OCI-LY1 (cell line): ENCODE results near the gene STYK1.

Experiments
- H2AFZ ChIP-seq: fragments of 200-600 bp; sonication (generic), shearing (Covaris generic); 2 replicates; pipeline ENCODE4 v1.6.0; 2014; ENCODE audit warnings: antibody characterized with exemption, mild to moderate bottlenecking, low read length
- H3F3A ChIP-seq: fragments of 200-600 bp; sonication (generic), shearing (Covaris generic); 2 replicates; pipeline ENCODE4 v1.6.0; 2014; ENCODE audit warnings: mild to moderate bottlenecking, antibody characterized with exemption, low read length, moderate library complexity; ENCODE audit not compliant: insufficient read depth
- H3K27ac ChIP-seq: fragments of 200-600 bp; sonication (generic); 2 replicates; pipeline ENCODE4 v1.5.1; 2014; ENCODE audit warnings: low read length, mixed run types, mild to moderate bottlenecking, low read depth; ENCODE audit not compliant: poor library complexity, severe bottlenecking
- H3K27me3 ChIP-seq: fragments of 200-600 bp; sonication (generic); 2 replicates; pipeline ENCODE4 v1.6.0; 2014; ENCODE audit warnings: antibody characterized with exemption, mild to moderate bottlenecking, low read length, moderate library complexity; ENCODE audit not compliant: insufficient read depth
- H3K36me3 ChIP-seq: fragments of 200-600 bp; sonication (generic); 2 replicates; pipeline ENCODE4 v1.6.1; 2014; ENCODE audit warnings: mild to moderate bottlenecking, antibody characterized with exemption, low read length, moderate library complexity, mixed read lengths; ENCODE audit not compliant: insufficient read depth
- H3K4me1 ChIP-seq: fragments of 200-600 bp; sonication (generic); 2 replicates; pipeline ENCODE4 v1.5.1; 2014; ENCODE audit warnings: mild to moderate bottlenecking, low read length, moderate library complexity; ENCODE audit not compliant: insufficient read depth, severe bottlenecking
- H3K4me2 ChIP-seq: fragments of 200-600 bp; sonication (generic), shearing (Covaris generic); 2 replicates; pipeline ENCODE4 v1.6.1; 2014; ENCODE audit warnings: low read length
- H3K4me3 ChIP-seq: fragments of 200-600 bp; sonication (generic); 2 replicates; pipeline ENCODE4 v1.5.1; 2014; ENCODE audit warnings: low read length, low read depth, mild to moderate bottlenecking, mixed read lengths; ENCODE audit not compliant: poor library complexity, severe bottlenecking
- H3K79me2 ChIP-seq: fragments of 200-600 bp; shearing (Covaris generic); 2 replicates; pipeline ENCODE4 v1.6.1; 2016; ENCODE audit warnings: mixed run types, low read length, mixed read lengths; ENCODE audit not compliant: insufficient read depth
- H3K9ac ChIP-seq: fragments of 200-600 bp; sonication (generic), shearing (Covaris generic); 2 replicates; pipeline ENCODE4 v1.6.1; 2014; ENCODE audit warnings: mild to moderate bottlenecking, low read length, mixed read lengths
- H3K9me2 ChIP-seq: fragments of 200-600 bp; sonication (generic), shearing (Covaris generic); 2 replicates; pipeline ENCODE4 v1.6.1; 2014; ENCODE audit warnings: low read depth, mild to moderate bottlenecking, low read length, mixed read lengths
- H3K9me3 ChIP-seq: fragments of 200-600 bp; shearing (Covaris generic); 2 replicates; pipeline ENCODE4 v1.6.1; 2014; ENCODE audit warnings: low read length, mixed read lengths
- H4K20me1 ChIP-seq: fragments of 200-600 bp; sonication (generic), shearing (Covaris generic); 2 replicates; pipeline ENCODE4 v1.6.0; 2016; ENCODE audit warnings: mild to moderate bottlenecking, low read length; ENCODE audit not compliant: insufficient read depth
- EZH2 ChIP-seq: fragments of 200-600 bp; sonication (generic), shearing (Covaris generic); IDR thresholded peaks from 2 replicates; pipeline ENCODE4 v1.8.0; 2017; ENCODE audit warnings: borderline replicate concordance, mixed run types, mild to moderate bottlenecking, antibody characterized with exemption, low read length, moderate library complexity, mixed read lengths
- TF ChIP-seq, protein P1 (sequence below): fragments of 200-600 bp; sonication (generic), shearing (Covaris generic); IDR thresholded peaks from 2 replicates; pipeline ENCODE4 v1.5.1; 2017; ENCODE audit warnings: mild to moderate bottlenecking, antibody characterized with exemption, low read length, moderate library complexity, mixed read lengths

STYK1 gene

GRCh38 chr12:10595881-10596280 lies 78.0 kb downstream of the STYK1 start:
- no peaks in the 10 kb centered on the region for H3K27me3 ChIP-seq
- H3F3A ChIP-seq, result no peaks in the 10 kb centered on the region
- H3K4me1 ChIP-seq, result no peaks in the 10 kb centered on the region
- H3K4me3 ChIP-seq, result no peak overlapping the region
- TF ChIP-seq EZH2, result no peak
- TF ChIP-seq, protein P1, sequence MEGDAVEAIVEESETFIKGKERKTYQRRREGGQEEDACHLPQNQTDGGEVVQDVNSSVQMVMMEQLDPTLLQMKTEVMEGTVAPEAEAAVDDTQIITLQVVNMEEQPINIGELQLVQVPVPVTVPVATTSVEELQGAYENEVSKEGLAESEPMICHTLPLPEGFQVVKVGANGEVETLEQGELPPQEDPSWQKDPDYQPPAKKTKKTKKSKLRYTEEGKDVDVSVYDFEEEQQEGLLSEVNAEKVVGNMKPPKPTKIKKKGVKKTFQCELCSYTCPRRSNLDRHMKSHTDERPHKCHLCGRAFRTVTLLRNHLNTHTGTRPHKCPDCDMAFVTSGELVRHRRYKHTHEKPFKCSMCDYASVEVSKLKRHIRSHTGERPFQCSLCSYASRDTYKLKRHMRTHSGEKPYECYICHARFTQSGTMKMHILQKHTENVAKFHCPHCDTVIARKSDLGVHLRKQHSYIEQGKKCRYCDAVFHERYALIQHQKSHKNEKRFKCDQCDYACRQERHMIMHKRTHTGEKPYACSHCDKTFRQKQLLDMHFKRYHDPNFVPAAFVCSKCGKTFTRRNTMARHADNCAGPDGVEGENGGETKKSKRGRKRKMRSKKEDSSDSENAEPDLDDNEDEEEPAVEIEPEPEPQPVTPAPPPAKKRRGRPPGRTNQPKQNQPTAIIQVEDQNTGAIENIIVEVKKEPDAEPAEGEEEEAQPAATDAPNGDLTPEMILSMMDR, result no peak
- H3K9me3 ChIP-seq, result no peaks in the 10 kb centered on the region
- no peak overlapping the region for H2AFZ ChIP-seq
- H4K20me1 ChIP-seq, result no peaks in the 10 kb centered on the region
- no peaks in the 10 kb centered on the region for H3K79me2 ChIP-seq
- H3K9ac ChIP-seq, result no peak overlapping the region
- no peak overlapping the region for H3K4me2 ChIP-seq
- H3K36me3 ChIP-seq, result peaks cover 30% of the 10 kb centered on the region; the same call in 1 of the 2 replicates
- no peaks in the 10 kb centered on the region for H3K9me2 ChIP-seq
- H3K27ac ChIP-seq, result no peak overlapping the region

GRCh38 chr12:10590966-10591365 lies 82.9 kb downstream of the STYK1 start:
- H3K79me2 ChIP-seq, result no peaks in the 10 kb centered on the region
- no peaks in the 10 kb centered on the region for H3K27me3 ChIP-seq
- no peaks in the 10 kb centered on the region for H3F3A ChIP-seq
- no peak overlapping the region for H3K9ac ChIP-seq
- peaks cover 36% of the 10 kb centered on the region; the same call in 1 of the 2 replicates for H3K36me3 ChIP-seq
- H3K27ac ChIP-seq, result no peak overlapping the region
- no peaks in the 10 kb centered on the region for H4K20me1 ChIP-seq
- no peaks in the 10 kb centered on the region for H3K9me2 ChIP-seq
- H3K4me2 ChIP-seq, result no peak overlapping the region
- no peak overlapping the region for H2AFZ ChIP-seq
- no peaks in the 10 kb centered on the region for H3K4me1 ChIP-seq
- H3K9me3 ChIP-seq, result no peaks in the 10 kb centered on the region
- TF ChIP-seq EZH2, result no peak
- TF ChIP-seq, protein P1, result no peak
- no peak overlapping the region for H3K4me3 ChIP-seq

GRCh38 chr12:10584415-10584814 lies 89.4 kb downstream of the STYK1 start:
- H3K79me2 ChIP-seq, result no peaks in the 10 kb centered on the region

More at GRCh38 chr12:10584415-10584814, 89.4 kb downstream of the STYK1 start:
- Histone ChIP-seq H3K27ac (no peak overlapping the region), H3K4me1 (no peaks in the 10 kb centered on the region), H3F3A (no peaks in the 10 kb centered on the region), H3K9ac (no peak overlapping the region), H3K9me3 (no peaks in the 10 kb centered on the region), H3K27me3 (no peaks in the 10 kb centered on the region), H3K9me2 (no peaks in the 10 kb centered on the region), H3K4me2 (no peak overlapping the region), H4K20me1 (no peaks in the 10 kb centered on the region), H2AFZ (no peak overlapping the region), H3K4me3 (no peak overlapping the region), H3K36me3 (peaks cover 18% of the 10 kb centered on the region)
- TF ChIP-seq, protein P1, result no peak
- no peak for TF ChIP-seq EZH2
